EH (cell line): Measurements from ENCODE around the gene NUDT3.
"Not testable (repeated sequence)": the region's sequence is repeated elsewhere in the genome, so short reads cannot be mapped to it uniquely, and the experiment has no call there.

ENCODE experiments used
- DNase-seq: peaks from one replicate; pipeline ENCODE4 v3.0.0-alpha.2; 2015; ENCODE audit warnings: low read depth

The NUDT3 gene

DNA sequence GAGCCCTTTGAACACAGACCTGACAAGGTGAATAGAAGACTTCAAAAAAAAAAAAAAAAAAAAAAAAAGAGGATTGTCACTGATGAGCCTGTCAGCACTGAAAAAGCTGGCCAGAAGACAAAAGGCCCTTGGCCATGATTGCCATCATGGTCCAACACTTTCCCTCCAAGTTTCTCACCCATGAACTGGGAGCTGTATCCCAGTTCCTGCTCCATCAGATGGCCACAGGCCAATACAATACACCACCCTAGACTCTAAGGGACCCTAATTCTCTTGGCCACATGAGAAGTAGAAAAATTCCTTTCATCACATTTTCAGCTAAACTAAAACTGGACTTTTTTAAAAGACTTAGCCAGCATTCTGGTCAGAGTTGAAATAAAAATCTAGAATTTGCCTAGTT is 50.2 kb downstream of the NUDT3 start:
- DNase-seq: no peak

DNA sequence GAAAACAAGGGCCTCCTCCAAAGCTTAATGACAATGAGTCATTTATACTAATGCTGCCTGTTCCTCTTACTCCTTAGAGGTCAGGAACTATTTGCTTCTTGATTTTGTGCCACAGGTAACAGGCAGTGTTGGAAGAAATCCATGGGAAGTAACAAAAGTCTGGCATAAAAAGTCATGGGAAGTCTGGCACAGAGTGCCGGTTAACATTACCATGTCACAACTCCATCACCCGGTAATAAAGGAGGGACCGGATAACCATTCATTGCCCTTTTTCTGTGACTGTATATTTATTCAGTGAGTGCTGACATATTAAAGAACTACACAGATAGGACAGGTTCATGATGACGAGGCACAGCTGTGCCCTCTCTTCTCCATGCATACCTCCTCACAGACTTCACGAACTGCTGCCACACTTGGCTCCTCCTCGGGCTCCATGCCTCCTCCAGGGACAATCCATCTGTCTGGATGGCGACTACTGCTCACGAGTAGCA is 50.9 kb downstream of the NUDT3 start:
- peak; percentile 60 for DNase-seq

DNA sequence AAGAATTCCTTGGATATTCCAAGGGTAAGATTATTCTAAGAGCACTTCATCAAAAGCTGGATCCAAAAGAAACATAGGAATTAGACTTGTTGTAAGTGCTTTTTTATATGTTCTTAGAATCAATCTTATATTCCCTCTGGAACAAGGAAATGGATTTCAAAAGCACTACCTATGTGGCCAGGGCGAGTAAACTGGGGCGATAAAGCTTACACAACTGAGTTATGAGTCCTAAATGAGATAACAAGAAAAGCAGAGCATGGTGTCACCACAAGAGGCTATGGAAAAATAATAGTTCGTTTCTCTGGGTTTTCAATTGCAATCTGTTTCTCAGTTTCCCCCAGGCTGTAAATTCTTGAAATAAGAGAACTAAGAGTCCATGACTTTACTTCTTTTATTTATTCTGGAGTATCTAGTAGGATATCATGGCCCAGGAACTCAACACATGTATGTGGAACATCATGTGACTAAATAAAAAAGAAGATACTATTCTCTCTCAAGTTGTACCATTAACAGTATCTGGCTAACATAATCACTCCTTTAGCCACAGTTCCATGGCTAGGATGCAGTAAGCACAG is 51.5 kb downstream of the NUDT3 start:
- no peak for DNase-seq

DNA sequence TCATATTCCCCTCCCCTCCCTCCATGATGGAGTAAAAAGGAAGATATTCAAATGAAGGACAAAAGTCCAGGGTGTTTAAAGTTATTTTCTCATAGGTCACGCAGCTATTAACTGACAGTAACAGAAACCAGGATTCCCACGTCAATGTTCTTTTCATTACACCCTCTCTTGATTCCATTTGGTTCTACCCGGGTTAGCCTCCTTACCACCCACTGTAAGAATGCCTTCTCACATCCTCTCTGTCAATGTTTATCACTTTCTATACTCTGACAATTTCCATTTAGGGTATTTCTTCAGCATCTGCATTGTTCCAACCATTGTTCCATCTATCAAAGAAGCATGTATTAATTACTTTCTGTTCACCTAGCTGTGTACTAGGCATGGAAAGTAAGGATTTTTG is 52.1 kb downstream of the NUDT3 start:
- no peak for DNase-seq

DNA sequence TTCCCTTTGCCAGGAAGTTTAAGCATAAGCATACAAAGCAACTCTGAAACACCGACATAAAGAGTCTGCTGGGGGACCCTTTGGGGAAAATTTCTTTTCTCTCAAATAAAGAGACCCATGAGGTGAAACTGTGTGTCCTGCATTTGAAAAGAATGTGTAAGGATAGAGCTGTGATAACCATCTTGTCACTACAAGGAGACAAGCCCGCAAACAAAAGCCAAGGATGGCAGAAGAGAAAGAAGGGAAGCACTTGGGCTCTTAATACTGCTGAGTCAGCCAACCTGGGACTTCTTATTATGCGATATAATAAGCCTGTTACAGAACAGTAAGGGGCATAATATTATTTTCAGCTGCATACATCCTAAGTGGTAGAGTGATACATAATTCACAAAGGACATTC is 52.5 kb downstream of the NUDT3 start:
- no peak for DNase-seq

DNA sequence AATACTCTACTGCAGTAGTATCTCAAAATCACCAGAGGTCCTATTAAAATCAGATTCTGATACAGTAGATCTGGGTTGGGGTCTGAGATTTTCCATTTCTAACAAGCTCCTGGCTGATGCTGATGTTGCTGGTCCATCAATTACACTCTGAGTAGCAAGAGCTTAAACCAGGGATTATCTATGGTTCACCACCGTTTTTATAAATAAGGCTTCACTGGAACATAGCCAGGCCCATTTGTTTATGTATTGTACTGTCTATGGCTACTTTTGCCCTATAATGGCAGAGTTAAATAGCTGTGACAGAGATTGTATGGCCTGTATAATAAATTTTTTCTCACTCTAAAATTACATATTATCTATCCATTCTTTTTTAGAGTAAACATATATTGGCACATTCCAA is 53.0 kb downstream of the NUDT3 start:
- DNase-seq: no peak

DNA sequence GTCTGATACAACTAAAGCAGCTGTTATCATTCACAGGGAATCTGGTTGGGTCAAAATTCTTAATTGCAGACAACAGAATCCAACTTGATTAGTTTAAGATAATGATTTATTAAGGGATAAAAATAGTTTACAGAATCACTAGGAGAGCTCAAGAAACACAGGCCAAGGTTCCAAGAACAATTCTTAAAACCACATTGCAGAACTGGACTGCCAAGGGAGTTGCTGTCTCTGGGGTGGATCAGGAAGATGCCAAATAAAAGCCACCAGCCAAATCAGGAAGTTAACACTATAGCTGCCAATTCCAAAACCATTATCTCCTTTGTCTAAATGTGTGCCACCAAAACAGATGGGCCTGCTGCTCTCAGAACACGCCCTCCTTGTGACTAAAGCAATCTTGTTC is 53.7 kb downstream of the NUDT3 start:
- DNase-seq: no peak

DNA sequence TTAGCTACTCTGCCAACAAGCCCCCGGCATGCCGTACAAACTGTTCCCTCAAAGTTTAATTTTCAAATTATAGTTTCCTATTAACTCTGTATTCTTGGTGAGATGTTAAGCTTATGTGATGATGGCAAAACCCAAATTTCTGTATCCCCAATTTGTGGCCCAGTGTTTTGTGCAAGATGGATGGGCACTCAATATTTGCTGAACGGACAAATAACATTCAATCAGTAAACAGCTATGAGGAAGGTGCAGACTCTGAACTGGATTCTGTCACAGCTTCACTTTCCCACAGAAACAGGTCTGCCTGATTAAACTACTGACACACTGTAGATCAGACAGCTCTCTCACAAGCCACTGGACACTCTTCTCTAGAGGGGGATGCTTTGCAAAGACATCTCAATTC is 54.1 kb downstream of the NUDT3 start:
- no peak for DNase-seq

DNA sequence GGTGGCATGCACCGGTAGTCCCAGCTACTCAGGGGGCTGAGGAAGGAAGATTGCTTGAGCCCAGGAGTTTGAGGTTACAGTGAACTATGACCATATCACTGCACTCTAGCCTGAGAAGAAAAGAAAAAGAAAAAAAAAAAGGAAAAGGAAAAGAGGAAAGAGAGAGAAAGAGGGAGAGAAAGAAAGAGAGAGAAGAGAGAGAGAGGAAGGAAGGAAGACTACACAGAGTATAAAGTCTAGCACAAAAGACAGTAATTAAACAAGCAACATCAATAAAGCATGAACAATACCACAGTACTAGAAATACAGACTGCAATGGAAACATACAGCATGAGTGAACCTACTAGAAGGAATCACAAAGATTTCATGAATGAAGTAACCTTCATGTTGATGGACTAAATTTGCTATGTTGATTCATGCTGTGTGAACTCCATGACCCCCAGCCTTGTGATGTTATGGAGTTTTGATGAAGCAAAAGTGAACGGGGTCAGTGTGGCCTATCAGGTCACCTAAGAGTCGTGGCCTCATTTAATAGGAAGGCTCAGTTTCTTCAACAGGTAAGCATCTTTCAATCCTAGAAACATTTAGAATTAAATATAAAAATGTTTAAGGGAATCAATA is 57.6 kb downstream of the NUDT3 start:
- peak; percentile 31 for DNase-seq

DNA sequence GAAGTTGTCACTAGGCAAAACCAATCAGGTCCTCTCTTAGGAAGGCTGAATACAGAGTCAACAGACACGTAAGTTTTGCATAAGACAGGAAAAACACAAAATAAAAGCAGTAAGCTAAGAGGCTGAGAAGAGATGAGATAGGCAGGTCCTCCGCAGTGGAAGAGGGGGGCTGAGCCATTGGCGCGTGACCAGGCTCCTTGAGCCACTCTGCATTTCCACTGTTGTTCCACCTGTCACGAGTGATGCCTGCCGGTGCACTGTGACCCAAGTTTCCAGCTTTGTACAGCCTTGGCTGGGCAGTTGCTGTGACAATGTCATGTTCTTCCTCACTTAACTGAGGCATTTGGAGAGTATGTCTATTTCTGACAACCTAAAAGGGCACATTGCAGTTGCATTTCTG is 58.6 kb downstream of the NUDT3 start:
- DNase-seq: no peak

DNA sequence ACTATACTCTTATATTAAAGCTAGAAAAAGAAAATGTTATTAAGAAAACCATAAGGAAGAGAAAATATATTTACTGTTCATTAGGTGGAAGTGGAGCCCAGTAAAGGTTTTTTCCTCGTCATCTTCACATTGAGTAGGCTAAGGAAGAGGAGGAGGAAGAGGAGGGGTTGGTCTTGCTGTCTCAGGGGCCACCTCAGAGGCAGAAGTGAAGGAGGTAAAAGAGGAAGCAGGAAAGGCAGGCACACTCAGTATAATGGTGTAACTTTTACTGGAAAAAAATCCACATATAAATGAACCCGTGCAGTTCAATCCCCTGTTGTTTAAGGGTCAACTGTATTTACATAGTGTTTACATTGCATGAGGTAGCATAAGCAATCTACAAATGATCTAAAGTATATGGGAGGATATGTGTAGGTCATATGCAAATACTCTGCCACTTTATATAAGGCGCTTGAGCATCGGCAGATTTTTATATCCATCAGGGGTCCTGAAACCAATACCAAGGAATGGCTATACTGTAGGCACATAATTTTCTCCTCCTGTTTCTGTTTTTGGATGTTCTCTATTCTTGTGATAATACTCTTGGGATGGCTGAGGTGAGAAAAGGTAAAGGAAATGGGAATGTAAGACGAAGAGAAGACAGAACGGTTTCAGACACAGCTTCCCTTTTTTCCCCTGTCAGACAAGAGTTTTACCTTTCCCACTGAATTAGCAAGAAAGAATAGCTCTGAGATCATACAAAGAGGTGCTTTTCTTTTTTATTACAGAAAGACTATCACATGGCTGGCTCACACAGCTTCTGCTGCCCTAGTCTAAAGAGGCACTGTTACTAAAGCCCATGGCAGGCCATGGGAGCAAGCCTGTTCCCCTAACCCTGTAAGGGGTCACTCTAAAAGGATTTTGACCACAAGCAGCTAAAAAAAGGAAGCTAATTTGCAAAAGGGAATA is 59.9 kb downstream of the NUDT3 start:
- DNase-seq: no peak

DNA sequence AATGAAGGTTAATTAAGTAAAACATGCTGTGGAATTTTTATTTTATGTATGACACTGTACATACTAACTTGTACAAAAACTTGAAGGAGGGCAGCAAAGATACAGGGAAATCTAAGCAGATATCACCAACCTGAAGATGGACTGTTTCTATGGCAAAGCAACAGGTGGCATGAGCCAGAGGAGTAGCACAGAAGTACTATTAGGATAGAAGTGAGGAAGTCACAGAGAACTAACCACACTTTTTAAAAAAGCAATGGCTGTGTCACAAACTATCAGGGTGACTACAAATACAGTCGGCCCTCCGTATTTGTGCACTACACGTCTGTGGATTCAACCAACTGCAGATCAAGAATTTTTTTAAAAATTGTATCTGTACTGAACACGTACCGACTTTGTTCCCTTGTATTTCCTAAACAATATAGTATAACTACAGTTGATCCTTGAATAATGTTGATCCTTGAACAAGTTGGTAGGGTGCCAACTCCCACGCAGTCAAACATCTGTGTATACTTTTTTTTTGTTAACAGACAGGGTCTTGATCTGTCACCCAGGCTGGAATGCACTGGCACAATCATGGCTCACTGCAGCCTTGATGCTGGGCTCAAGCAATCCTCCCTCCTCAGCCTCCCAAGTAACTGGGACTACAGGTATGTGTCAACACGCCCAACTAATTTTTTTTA is 61.0 kb downstream of the NUDT3 start:
- DNase-seq: no peak

DNA sequence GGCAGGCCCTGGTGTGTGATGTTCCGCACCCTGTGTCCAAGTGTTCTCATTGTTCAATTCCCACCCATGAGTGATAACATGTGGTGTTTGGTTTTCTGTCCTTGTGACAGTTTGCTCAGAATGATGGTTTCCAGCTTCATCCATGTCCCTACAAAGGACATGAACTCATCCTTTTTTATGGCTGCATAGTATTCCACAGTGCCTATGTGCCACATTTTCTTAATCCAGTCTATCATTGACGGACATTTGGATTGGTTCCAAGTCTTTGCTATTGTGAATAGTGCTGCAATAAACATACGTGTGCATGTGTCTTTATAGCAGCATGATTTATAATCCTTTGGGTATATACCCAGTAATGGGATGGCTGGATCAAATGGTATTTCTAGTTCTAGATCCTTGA is 62.7 kb downstream of the NUDT3 start:
- DNase-seq: not testable (repeated sequence)

DNA sequence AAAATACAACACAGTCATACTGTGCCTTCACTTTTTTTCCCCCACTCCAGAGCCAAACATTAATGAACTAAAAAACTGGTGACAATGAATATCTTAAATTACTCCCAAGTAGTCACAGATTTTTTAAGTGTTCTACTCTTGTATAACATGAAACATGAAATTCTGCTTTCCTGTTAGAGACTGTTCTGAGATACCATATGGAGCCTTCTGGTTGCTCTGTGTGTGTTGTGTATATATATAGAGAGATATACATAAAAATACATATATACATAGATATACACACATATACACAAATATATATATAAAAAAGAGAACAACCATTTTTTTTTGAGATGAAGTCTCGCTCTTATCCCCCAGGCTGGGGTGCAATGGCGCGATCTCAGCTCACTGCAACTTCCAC is 63.5 kb downstream of the NUDT3 start:
- no peak for DNase-seq

DNA sequence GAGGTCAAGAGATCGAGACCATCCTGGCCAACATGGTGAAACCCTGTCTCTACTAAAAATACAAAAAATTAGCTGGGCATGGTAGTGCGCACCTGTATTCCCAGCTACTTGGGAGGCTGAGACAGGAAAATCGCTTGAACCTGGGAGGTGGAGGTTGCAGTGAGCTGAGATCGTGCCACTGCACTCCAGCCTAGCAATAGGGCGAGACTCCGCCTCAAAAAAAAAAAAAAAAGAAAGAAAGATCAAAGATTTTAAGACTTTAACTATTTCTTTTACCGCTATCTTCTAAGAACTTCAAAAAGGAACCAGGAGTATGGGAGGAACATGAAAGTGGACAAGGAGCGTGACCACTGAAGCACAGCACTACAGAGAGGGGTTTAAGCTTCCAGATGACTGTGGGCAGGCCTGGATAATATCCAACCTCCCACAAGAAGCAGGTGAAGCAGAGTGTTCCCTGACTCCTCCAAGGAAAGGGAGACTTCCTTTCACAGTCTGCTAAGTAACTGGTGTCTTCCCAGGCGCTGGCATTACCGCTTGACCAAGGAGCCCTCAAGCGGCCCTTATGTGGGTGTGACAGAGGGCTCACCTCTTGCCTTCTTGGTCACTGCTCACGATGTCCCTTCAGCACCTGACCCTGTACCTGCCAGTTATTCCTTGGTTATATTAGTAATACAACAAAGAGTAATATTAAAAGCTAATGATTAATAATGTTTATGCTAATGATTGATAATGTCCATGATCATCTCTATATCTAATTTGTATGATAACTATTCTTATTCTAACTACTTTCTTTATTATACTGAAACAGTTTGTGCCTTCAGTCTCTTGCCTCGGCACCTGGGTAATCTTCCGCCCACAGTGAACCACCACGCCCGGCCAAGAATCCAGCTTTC is 64.9 kb downstream of the NUDT3 start:
- not testable (repeated sequence) for DNase-seq

DNA sequence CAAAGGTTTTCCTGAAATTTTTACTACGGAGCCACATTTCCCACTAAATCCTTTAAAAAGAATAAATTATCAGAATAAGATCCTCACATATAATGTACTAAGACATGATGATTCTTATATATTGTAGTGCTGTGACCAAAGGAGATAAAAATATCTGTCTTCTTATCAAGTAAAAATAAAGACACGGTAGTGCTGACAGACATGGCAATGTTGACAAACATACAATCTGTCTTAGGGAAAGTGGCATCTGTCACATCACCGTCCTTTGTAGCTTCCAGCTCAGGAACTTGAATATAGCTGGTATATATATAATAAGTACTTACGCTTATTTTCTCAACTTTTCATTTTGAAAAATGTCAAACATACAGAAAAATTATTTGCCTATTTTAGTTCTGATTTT is 66.8 kb downstream of the NUDT3 start:
- no peak for DNase-seq

DNA sequence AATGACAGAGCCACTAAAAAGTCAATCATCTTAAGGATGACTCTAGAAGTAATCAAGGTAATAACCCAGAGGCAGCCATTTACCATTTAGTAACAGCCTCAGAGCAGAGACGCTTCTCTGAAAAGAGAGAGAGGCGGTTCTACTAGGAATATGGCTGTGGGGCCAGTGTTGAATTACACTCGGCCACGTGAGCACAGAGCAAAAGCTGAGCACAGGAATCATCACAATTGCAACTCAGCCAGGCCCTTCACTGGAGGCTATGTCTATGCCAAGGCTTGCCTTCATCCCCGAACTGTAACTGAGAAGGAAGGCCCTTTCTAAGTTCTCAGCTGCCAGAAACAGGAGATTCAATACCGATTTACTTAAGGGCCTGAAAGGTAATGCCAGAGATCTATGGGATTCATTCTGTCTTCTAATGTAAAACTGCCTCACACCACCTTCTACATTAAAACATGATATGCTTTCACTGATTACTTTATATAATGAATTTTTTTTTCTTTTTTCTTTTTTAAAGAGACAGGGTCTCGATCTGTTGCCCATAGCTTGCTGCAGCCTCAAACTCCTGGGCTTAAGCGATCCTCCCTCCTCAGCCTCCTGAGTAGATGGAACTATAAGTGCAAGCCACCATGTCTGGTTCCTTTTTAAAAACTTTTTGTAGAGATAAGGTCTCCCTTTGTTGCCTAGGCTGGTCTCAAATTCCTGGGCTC is 67.6 kb downstream of the NUDT3 start:
- DNase-seq: peak; percentile 28

DNA sequence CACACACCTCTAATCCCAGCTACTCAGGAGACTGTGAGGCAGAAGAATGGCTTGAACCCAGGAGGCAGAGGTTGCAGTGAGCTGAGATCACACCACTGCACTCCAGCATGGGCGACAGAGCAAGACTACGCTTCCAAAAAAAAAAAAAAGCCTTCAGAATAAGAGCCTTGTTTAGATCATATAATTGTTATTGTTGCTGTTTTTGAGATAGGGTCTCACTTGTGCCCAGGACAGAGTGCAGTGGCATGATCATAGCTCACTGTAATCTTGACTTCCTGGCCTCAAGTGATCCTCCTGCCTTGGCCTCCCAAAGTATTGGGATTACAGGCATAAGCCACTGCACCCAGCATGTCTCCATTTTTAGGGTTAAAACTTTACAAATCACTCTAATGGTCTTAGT is 68.2 kb downstream of the NUDT3 start:
- DNase-seq: not testable (repeated sequence)

DNA sequence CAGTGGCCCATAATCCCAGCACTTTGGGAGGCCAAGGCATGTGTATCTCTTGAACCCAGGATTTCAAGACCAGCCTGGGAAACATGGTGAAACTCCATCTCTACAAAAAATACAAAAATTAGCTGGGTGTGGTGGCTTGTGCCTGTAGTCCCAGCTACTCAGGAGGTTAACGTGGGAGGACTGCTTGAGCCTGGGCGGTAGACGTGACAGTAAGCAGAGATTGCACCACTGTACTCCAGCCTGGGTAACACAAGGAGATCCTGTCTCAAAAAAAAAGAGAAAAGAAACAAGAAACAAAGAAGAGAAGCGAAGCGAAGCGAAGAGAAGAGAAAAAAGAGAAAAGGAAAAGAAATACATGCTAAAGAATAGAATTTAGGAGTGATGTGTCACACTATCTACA is 69.2 kb downstream of the NUDT3 start:
- no peak for DNase-seq

DNA sequence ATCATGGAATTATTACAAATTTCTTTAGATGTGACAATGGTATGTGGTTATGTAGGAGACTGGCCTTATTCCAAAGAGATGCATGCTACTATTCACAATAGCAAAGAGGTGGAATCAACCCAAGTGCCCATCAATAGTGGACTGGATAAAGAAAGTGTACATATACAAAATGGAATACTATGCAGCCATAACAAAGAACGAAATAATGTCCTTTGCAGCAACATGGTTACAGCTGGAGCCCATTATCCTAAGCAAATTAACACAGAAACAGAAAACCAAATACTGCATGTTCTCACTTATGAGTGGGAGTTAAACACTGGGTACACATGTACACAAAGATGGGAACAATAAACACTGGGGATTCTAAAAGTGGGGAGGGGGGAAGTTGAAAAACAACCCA is 69.7 kb downstream of the NUDT3 start:
- DNase-seq: no peak

DNA sequence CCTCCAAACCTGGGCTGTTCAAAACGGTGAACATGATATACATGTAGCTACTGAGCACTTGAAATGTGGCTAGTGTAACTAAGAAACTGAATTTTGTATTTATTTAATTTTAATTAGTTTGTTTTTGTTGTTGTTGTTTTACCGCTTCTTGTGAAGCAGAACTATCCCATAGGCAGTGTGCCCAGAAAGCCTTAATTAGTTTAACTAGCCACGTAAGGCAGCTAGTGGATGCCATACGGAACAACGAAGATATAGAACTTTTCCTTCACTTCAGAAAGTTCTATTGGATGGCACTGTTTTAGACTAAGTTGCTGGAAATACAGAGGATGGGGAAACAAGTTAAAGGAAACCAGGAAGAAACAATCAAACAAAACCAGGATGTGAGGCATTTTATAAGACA is 70.6 kb downstream of the NUDT3 start:
- no peak for DNase-seq
